GM12864 (cell line): ENCODE data around the gene POLR2E.

Source experiments
- DNase-seq: peaks from one replicate; pipeline ENCODE4 v3.0.0-alpha.2; 2011; ENCODE audit warnings: low read depth
- H3K4me3 ChIP-seq: 2 replicates; pipeline ENCODE4 v1.5.1; 2011; ENCODE audit warnings: mild to moderate bottlenecking, low read depth, low read length, control low read depth
- CTCF ChIP-seq: IDR thresholded peaks from 2 replicates; pipeline ENCODE4 v1.5.1; 2011; ENCODE audit warnings: low read depth, mild to moderate bottlenecking, moderate library complexity, low read length, control low read depth, inconsistent platforms; ENCODE audit errors: missing control alignments

Gene POLR2E

GRCh38 chr19:1040476-1041271 is 54.5 kb downstream of the POLR2E start:
- TF ChIP-seq CTCF, result no peak
- H3K4me3 ChIP-seq, result peak overlapping the region; percentile 86
- peak; percentile 94 for DNase-seq

- TF ChIP-seq CTCF, result no peak
- peak within 1 kb of the TSS; percentile 86 for H3K4me3 ChIP-seq
- peak; percentile 95 for DNase-seq
Measured at GRCh38 chr19:1039646-1040475, 55.3 kb downstream of the POLR2E start, which contains the start of gene ABCA7. ABCA7 (plus strand) TSS chr19:1040107; CDS start chr19:1041362, 1,255 bp downstream.

GRCh38 chr19:1038978-1039645 is 56.1 kb downstream of the POLR2E start:
- no peak for TF ChIP-seq CTCF
- DNase-seq, result no peak
- peak overlapping the region; percentile 86 for H3K4me3 ChIP-seq

GRCh38 chr19:1037621-1038064 is 57.5 kb downstream of the POLR2E start:
- H3K4me3 ChIP-seq, result no peak overlapping the region; the same call in 1 of the 2 replicates
- DNase-seq, result no peak
- TF ChIP-seq CTCF, result no peak
